Stimulated activated CD4-positive, alpha-beta T cell treated with anti-CD3 and anti-CD28 coated beads, Interleukin-2, amount 100 ng/mL, for 4 hours (primary cell): ENCODE data around the gene PUS7L.
"Not testable (repeated sequence)": the region's sequence is repeated elsewhere in the genome, so short reads cannot be mapped to it uniquely, and the experiment has no call there.

Experiments used
- DNase-seq: peaks from one replicate; pipeline ENCODE4 v3.0.0-alpha.2; 2020; ENCODE audit warnings: low read depth

PUS7L gene, protein sequence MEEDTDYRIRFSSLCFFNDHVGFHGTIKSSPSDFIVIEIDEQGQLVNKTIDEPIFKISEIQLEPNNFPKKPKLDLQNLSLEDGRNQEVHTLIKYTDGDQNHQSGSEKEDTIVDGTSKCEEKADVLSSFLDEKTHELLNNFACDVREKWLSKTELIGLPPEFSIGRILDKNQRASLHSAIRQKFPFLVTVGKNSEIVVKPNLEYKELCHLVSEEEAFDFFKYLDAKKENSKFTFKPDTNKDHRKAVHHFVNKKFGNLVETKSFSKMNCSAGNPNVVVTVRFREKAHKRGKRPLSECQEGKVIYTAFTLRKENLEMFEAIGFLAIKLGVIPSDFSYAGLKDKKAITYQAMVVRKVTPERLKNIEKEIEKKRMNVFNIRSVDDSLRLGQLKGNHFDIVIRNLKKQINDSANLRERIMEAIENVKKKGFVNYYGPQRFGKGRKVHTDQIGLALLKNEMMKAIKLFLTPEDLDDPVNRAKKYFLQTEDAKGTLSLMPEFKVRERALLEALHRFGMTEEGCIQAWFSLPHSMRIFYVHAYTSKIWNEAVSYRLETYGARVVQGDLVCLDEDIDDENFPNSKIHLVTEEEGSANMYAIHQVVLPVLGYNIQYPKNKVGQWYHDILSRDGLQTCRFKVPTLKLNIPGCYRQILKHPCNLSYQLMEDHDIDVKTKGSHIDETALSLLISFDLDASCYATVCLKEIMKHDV

GRCh38 chr12:43758728-43759563 is at the start of gene PUS7L, which contains the start of gene IRAK4:
Gene PUS7L (minus strand): TSS chr12:43758790. CDS start chr12:43755245, 3,545 bp downstream.
Gene IRAK4 (plus strand): TSS chr12:43758951. CDS start chr12:43768112, 9,161 bp downstream.
- DNase-seq = peak; percentile 94

- no peak for DNase-seq
Measured at GRCh38 chr12:43807386-43807785, 48.8 kb upstream of the PUS7L start.

- no peak for DNase-seq
Measured at GRCh38 chr12:43806737-43807072, 48.1 kb upstream of the PUS7L start.

DNA sequence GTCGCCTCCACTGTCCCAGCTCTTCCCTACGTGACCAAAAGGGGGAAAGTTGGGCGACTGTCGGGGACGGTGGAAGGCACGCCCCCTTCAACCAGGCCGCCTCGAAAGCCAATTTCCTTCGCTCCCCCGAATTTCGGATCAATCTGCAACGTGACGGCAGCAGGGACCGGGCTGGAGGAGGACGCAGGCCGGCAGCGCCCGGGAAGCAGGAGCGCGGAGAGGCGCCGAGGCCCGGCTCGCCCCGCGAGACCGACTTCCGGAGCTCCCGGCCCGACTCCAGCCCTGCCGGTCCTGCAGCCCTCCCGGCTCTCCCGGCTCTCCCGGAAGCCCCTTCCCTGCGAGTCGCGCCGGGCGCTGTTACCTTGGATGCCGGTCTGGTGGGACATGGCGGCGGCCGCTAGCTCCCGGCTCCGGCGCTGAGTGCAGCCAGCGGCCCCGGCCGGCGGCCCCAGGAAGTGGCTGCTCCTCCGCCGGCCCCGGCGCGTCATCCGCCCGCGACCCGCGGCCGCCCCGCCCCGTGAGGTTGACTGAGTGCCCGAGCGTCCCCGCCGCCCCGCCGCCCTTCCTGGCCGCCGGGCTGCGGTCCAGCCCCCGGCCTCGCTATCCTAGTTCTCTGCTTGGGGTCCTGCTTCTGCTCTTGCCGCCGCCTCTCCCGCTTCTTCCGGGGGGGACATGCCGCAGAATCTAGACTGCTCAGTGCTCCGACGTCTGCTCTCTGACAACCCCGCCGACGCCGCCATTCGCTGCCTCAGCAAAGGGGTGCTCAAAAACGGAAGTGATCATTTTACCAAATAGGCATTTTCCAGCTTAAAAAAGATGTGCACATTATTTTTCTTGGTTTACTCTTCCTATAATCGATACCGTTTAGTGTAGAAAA is 47.5 kb upstream of the PUS7L start, which contains the start of gene TWF1:
TWF1 (minus strand) TSS at position 458 of the 877 bp plus-strand sequence; CDS start at position 386, 72 bp downstream.
- DNase-seq = peak; percentile 74

- DNase-seq = no peak
Measured at GRCh38 chr12:43805149-43805859, 46.7 kb upstream of the PUS7L start.

DNA sequence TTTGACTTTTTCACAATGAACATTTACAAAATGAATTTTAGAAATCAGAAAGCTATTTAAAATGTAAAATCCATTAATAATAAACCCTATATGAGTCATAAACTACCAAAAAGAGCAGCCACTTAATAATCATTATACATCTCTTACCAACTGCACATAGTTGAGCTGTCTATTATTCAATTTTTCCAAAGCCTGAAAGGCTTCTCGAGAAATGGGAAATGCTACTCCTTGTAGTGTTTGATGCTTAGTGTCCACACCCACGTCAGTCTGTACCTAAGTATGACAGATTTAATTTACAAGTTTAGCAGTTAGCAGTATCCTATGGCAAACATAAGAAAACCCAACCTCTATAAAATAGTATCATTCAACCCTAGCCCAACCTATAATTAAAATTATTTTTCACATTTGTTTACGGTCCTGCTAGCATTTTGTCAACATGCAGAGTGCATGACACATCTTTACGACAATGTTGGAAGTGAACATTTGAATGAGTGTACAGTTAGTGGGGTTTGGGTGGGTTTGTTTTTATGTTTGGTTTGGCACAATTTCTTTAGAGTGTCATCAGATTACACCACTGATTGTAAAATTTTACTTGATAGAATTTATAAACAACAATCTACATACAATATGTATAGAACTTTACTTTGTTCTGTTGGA is 39.1 kb upstream of the PUS7L start:
- DNase-seq = no peak

DNA sequence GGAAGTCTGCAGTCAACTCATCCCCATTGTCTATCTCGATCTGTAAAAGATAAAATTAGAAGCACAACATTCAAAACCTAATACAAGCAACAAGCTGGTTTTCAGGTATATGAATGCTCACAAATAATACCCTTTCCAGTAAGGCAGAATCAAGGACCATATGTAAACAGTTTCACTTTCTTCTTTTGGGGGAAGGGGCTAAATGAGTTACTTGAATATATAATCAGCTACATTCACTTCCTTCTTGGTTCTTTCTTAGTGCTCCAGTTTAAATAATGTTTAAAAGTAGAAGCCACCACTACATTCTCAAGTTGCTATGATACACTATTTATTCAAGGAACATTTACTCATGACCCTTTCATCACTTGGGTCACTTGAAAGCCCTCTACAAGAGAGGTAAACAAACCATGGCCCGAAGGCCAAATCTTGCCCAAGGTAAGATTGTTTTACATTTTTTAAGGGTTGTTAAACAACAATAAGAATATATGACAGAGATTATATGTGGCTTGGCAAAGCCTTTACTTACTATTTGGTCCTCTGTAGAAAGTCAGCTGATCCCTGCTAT is 37.2 kb upstream of the PUS7L start:
- no peak for DNase-seq

DNA sequence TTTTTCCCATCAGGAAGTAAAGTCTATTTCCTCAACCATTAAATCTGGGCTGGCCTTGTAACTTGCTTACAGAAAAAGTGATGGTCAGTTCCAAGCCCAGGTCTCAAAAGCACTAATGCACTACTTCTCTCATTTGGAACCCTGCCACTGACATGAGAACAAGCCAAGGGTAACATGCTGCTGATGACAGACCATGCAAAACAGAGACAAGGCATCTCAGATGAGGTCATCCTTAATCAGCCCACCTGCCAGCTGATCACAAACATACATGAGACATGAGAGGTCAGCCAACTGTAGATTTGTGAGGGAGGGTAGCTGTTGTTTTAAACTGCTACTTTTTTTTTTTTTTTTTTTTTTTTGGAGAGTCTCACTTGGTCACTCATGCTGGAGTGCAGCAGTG is 31.4 kb upstream of the PUS7L start:
- no peak for DNase-seq

GRCh38 chr12:43786899-43787693 is 28.5 kb upstream of the PUS7L start:
- no peak for DNase-seq

DNA sequence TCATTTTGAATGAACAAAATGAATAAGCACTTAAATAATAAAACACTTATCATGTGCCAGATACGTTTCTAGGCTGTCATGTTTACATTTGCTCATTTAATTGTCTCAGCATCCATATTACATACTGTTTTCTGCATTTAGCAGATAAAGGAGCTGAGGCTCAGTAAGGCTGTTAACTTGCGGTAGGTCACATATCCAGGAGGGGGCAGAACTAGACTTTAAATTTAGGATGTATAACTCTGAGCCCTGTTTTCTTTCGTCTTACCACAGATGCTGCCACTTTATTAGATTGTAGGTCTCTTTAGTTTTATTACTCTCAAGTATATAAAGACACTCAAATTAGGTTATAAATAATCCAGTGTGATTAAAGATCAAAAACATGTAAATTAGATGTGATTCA is 17.9 kb upstream of the PUS7L start:
- peak; percentile 7 for DNase-seq

DNA sequence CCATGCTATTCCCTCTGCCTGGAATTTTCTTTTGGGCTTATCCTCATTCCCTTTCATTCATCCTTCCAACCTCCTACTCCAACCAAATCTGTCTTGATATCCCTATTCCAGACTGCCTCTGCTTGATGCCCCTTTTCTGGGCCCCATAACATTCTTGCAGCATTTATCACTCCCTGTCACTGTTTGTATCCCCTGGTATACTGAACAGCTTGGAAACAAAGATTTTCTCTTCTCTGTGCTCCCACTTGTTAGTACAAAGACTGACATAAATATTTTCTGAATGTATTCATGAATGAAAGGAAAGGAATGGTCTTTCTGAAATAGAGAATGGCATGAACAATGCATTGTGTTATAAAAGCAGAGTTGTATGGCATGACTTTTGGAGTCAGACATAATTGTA is 7.7 kb upstream of the PUS7L start:
- no peak for DNase-seq

- no peak for DNase-seq
Measured at GRCh38 chr12:43764528-43764927, 5.9 kb upstream of the PUS7L start.

GRCh38 chr12:43763769-43764168 is 5.2 kb upstream of the PUS7L start:
- DNase-seq = no peak

DNA sequence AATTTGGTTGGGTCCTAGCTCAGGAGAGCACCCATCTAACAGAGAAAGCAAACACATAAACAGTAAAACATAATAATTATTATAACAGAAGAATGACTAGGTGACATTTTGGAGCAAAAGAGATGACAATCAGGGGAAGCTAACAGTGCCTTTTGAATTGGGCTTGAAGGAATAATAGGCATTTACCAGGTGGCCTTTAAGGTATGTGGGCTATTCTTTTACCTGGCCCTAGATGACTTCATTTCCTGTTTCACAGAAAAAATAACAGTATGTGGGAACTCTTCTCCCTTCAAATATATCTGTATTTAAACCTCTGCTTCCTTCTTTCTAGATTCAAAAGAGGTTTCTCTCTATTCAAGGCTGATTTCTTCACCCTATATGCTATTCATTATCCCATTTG is 4.0 kb upstream of the PUS7L start:
- DNase-seq = no peak

DNA sequence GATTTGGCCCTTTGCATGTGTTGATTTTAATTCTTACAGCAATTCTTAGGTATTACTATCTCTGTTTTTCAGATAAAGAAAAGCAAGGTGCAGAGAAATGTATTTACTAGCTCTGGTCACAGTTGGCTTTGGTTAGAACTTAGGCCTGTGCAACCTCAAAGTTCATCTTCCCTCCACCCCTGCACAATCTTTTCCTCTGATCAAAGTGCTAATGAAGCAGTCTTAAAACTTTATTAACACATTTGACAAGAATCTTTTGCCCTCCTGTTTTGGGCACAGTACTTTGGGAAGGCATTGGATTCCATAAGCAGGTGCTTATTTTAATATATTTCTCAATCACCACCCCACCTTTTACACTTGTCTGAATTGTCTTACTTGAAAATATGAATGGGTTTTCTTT is 2.9 kb upstream of the PUS7L start:
- DNase-seq = no peak

DNA sequence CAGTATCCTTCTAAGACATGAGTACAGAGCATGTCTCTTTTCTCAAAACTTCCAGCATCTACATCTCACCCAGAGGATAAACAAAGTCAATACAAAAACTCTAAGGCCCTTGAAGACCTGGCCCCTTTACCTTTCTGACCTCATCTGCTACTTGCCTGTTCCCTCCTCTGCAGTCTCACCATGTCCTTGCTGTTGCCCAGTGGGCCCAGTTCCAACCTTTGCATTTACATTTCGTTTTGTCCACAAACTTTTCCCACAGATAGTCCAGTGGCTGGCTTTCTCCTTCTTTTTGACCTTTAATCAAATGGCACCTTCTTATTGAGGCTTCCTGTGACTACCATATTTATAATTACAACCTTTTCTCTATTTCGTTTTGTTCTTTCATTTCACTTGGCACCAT is 1.8 kb upstream of the PUS7L start:
- no peak for DNase-seq

GRCh38 chr12:43758247-43758727 is 303 bp downstream of the PUS7L start:
- DNase-seq = no peak

DNA sequence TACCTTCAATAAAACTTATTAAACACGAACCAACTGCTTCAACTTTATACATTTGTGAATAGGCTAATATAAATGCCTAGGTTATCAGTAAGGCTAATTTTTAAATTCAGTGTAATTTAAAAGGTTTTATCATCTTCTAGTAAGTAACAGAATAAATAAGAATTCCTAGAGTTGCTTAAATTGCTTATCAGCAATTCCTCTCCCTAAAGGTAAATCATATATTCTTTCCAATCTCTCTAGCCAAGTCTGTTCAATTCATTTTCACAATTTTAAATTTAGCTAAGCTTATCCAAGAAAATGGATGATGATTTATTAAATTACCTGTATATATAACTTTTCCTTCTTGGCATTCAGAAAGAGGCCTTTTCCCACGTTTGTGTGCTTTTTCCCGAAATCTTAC is 4.6 kb downstream of the PUS7L start:
- no peak for DNase-seq

DNA sequence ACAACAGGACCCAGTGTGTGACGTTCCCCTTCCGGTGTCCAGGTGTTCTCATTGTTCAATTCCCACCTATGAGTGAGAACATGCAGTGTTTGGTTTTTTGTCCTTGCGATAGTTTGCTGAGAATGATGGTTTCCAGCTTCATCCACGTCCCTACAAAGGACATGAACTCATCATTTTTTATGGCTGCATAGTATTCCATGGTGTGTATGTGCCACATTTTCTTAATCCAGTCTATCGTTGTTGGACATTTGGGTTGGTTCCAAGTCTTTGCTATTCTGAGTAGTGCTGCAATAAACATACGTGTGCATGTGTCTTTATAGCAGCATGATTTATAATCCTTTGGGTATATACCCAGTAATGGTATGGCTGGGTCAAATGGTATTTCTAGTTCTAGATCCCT is 7.2 kb downstream of the PUS7L start:
- not testable (repeated sequence) for DNase-seq
